ENCODE measurements around the gene APOE.
"Not testable (repeated sequence)": the region's sequence is repeated elsewhere in the genome, so short reads cannot be mapped to it uniquely, and the experiment has no call there.

Gene APOE

GRCh38 chr19:44884566-44884965 is 21.0 kb upstream of the APOE start:
- no peak for DNase-seq (ENCODE audit: low read depth)

- DNase-seq (ENCODE audit: low read depth), result no peak
These were observed 19.5 kb upstream of the APOE start for GRCh38 chr19:44886141-44886540.

GRCh38 chr19:44887648-44888047 is 17.9 kb upstream of the APOE start:
- no peak for DNase-seq (ENCODE audit: low read depth)

- not testable (repeated sequence) for DNase-seq (ENCODE audit: low read depth)
These were observed 17.3 kb upstream of the APOE start for GRCh38 chr19:44888335-44888734.

GRCh38 chr19:44889830-44890365 is 15.7 kb upstream of the APOE start:
- DNase-seq (ENCODE audit: low read depth), result no peak

GRCh38 chr19:44890366-44891015 is 15.1 kb upstream of the APOE start:
- DNase-seq (ENCODE audit: low read depth), result peak; percentile 100

- no peak for DNase-seq (ENCODE audit: low read depth)
These were observed 14.3 kb upstream of the APOE start, which contains the start of gene TOMM40 for GRCh38 chr19:44891016-44891882. Gene TOMM40 (plus strand): TSS chr19:44891254. CDS start chr19:44891416, 162 bp downstream.

- no peak for DNase-seq (ENCODE audit: low read depth)
These were observed 12.7 kb upstream of the APOE start for GRCh38 chr19:44892932-44893331.

GRCh38 chr19:44893332-44894051 is 12.1 kb upstream of the APOE start:
- no peak for DNase-seq (ENCODE audit: low read depth)

GRCh38 chr19:44894052-44894400 is 11.6 kb upstream of the APOE start:
- DNase-seq (ENCODE audit: low read depth), result no peak

GRCh38 chr19:44894946-44895345 is 10.7 kb upstream of the APOE start:
- no peak for DNase-seq (ENCODE audit: low read depth)

- no peak for DNase-seq (ENCODE audit: low read depth)
These were observed 7.8 kb upstream of the APOE start for GRCh38 chr19:44897835-44898234.

- DNase-seq (ENCODE audit: low read depth), result no peak
These were observed 5.0 kb upstream of the APOE start for GRCh38 chr19:44900328-44901244.

GRCh38 chr19:44903216-44903601 is 2.4 kb upstream of the APOE start:
- no peak for DNase-seq (ENCODE audit: low read depth)

- DNase-seq (ENCODE audit: low read depth), result no peak
These were observed 1.8 kb upstream of the APOE start for GRCh38 chr19:44903602-44904425.

GRCh38 chr19:44904426-44904994 is 1.1 kb upstream of the APOE start:
- no peak for DNase-seq (ENCODE audit: low read depth)

GRCh38 chr19:44907613-44908012 is 2.0 kb downstream of the APOE start:
- no peak for DNase-seq (ENCODE audit: low read depth)

- no peak for DNase-seq (ENCODE audit: low read depth)
These were observed 2.7 kb downstream of the APOE start for GRCh38 chr19:44908074-44908835.

GRCh38 chr19:44908836-44909261 is 3.3 kb downstream of the APOE start:
- DNase-seq (ENCODE audit: low read depth), result no peak
